NCI-H510A (cell line): ENCODE data around the gene SERPINA12.
"Not testable (repeated sequence)": the region's sequence is repeated elsewhere in the genome, so short reads cannot be mapped to it uniquely, and the experiment has no call there.

ENCODE experiments used
- DNase-seq: peaks from one replicate; lab custom pipeline; 2025; lab: John Stamatoyannopoulos, UW

The SERPINA12 gene

GRCh38 chr14:94491511-94491910 is 17.8 kb downstream of the SERPINA12 start:
- no peak for DNase-seq

DNA sequence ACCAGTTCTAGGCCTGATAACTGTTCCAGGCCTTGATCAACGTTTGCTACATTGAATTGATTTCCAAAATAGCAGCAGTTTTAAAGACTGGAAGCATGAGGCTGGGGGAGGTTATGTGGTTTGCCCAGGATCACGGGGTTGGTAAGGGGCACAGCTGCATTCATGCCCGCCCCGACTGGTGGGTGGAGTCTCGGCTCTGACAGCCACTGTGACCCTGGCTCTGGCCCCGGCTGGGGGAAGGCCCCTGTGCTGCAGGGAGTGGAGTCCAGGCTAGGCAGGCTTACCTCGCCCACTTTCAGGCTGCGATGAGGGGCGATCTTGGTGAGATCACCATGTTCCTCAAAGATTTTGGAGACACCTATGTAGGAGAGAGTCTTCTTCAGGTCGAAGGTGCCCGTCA is 19.9 kb downstream of the SERPINA12 start:
- no peak for DNase-seq

DNA sequence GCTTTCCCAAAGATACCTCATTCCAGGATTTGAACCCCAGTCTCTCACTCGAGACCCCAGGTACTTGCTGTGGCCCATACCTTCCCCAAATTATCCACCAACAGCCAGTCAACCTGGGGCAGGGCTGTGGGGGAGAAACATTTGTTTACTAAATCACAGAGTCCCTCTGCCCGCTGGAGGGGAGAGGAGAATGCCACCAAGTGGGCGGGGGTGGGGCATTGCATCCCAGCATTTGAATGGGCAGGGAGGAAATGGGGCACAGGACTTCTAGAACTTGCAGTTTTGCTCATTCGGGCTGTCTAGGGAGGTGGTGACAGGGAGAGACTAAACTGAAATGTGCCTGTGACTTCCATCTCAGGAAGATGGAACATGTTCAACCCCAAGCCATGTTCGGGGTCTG is 22.4 kb downstream of the SERPINA12 start:
- no peak for DNase-seq

- DNase-seq, result no peak
Measured at GRCh38 chr14:94485944-94486841, 23.1 kb downstream of the SERPINA12 start.

DNA sequence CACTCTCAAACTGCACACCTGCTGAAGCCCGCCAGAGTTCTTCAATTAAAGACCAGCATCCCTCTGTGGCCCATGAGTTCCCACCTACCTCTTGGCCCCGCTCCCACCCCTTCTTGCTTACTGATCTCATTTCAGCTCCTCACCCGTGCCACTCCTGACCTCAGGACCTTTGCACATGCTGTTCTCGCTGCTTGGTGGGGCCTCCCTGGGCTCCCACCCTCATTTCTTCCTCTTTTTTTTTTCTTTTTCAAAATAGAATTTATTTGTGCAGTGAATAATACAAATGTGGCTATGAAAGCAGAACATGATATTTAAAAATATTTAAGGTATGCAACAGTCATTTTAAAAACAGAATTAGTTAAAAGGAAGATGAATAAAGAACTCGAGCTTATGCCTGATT is 24.8 kb downstream of the SERPINA12 start:
- no peak for DNase-seq

- DNase-seq, result no peak
Measured at GRCh38 chr14:94483729-94484275, 25.5 kb downstream of the SERPINA12 start.

GRCh38 chr14:94483071-94483451 is 26.2 kb downstream of the SERPINA12 start:
- no peak for DNase-seq

- DNase-seq, result not testable (repeated sequence)
Measured at GRCh38 chr14:94482132-94483070, 26.9 kb downstream of the SERPINA12 start.

DNA sequence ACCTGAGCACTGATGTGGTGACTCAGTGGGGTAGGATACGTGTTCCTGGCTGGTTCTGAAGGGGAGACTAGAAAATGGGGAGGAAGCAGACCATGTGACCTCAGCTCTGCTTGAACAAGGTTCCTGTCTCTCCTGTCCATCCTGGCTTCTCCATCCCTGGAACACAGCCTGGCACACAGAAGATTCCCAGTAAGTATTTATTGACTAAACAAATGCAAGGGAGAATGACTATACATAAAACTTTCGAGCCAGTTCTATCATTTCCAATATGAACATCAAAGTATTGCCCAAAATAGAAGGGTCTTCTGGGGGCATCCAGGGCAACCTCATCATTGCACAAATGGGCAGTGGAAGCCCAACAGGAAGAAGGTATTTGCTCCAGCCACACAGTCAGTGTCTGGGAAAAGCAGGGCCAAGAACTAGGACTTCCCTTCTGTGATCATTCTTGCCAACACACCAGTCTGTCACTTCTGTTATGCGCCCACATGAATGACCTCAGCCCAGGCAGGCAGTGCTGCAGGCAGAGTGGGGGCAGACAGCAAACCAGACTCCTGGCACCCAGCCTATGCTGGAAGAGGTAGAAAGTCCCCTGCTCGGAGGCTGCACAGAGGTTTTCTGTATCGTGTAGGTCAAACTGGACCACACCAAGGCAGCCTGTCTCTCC is 27.7 kb downstream of the SERPINA12 start:
- DNase-seq, result no peak

DNA sequence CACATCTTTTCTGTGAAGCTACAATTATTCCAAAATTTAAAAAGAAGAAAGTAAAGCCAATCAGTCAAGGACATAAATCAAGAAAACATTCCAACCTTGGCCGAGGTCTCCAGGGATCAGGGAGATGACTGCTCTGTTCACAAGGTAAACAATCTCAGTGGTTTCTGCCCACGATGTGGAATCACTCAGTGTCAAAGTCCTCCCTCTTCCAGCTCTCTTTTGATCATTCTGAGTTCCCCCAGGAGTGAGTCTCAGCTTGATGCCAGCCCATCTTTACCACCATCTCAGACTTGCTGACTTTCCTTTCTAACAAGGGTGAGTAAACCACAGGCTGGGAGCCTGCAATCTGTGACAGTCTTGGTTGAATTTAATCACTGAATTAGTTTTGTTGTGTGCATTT is 28.5 kb downstream of the SERPINA12 start:
- DNase-seq, result no peak

- no peak for DNase-seq
Measured at GRCh38 chr14:94478420-94478819, 30.8 kb downstream of the SERPINA12 start.

GRCh38 chr14:94476023-94476422 is 33.2 kb downstream of the SERPINA12 start, which contains the start of gene SERPINA9:
Gene SERPINA9, minus strand, starts transcription at chr14:94476197. Its CDS starts 6,357 bp downstream, at chr14:94469840.
- no peak for DNase-seq

- no peak for DNase-seq
Measured at GRCh38 chr14:94474581-94475031, 34.7 kb downstream of the SERPINA12 start.

DNA sequence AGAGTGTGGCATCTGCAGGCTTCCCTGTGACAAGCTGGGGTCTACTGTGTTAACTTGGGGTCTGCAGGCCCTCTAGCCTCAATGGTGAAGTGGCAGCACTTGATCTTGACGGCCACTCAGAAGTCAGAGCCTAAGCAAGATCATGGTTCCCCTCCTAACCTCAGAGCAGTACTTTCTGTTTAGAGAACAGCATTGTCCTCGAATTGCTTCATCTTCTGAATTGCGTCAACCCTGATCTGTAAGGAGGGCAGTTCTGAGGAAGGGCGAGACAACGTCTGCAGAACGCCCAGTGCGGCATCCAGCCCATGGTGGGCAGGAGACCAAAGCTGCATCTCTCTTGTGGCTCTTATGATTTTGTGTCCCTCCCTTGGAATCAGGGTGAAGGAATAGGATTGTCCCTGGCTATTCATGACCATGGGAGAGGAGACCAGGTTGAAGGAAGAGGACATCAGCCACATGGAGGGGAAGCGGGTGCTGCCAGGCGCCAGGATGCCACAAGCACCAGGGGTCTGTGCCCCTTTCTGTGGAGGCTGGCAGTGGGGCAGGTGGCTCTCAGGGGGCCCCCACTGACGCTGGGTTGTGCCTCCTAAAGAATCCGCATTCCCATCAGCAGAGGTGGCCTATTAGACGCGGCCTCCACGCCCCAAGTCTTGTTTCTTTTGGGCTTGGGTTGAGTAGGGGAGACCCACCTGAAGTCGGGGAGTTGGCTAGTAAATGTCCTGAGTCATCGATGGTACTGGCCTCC is 35.4 kb downstream of the SERPINA12 start:
- DNase-seq, result no peak

GRCh38 chr14:94472842-94473241 is 36.4 kb downstream of the SERPINA12 start:
- no peak for DNase-seq

DNA sequence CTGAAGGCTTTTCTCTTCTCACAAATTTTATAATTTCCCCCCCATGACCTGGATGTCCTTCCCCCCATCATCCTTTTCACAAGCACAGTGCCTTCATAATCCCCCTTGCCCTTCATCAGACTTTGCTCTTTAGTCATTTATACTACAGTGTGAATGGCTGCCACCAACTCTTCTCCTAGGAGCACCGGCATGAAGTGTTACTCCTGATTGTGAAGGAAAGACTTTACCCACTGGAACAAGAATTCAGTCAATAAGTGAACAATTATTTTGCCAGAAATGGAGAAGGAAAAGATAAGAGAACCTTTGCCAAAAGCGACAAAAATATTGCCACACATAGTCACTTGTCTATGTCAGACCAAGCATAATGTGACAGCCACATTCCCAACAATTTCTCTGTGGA is 38.2 kb downstream of the SERPINA12 start:
- no peak for DNase-seq

DNA sequence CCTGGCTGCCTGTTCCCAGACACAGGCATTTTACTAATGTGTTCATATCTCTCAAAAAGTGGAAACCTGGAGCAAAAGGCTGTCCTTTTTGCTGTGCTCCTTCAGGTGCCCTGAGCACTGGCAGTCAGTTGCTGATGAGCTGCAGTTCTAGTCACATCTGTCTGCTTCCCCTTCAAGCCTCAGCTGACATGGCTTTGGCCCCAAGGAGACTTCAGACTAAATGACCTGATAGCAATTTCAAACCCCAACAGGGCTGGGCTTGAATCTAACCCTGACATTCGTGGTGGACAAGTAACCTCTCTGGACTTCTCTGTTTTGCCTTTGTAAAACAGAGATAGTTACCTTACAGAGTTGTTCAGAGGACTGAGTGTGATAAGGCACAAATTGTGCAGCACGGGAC is 39.0 kb downstream of the SERPINA12 start:
- no peak for DNase-seq

- DNase-seq, result no peak
Measured at GRCh38 chr14:94469261-94469660, 40.0 kb downstream of the SERPINA12 start.

GRCh38 chr14:94467728-94468520 is 41.3 kb downstream of the SERPINA12 start:
- no peak for DNase-seq

DNA sequence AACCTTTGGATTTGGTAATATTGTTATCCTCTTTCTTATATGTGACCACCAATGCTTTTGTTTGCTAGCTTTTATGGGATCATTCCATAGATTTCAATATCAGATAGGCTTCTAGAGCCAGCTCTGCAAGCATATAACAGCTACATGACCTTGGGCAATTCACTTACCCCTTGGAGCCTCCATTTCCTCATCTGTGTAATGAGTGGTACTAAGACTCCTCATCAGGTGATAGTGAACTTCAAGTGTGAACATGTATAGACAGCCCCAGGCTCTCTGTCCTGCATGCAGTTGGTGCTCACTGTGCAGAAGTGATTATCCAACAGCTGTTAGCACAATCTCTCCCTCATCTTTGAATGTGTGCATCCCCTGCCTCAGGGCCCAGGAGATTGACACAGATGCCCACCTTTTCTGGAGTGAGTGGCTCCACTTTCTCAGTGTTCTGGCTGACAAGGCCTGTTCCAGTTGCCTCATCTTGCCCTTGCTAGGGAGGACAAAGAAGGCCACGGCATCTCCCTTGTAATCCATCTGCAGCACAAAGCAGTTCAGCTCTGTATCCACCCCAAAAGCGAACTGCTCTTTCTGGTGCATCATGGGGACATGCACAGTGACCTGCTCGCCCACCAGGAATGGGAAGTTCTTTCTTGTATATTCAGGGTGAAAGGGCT is 42.4 kb downstream of the SERPINA12 start:
- DNase-seq, result no peak
